GM23248 (cell line): Measurements from ENCODE around the gene MDGA2. TPM values are rescaled to one million over a fixed set of nuclear protein-coding genes. Genes with fewer than 3 reads are reported as not detected.

ENCODE experiments used
- DNase-seq: peaks from one replicate; pipeline ENCODE4 v3.0.0-alpha.2; 2015
- H2AFZ ChIP-seq: fragments of 200-600 bp; sonication (generic); 2 replicates; pipeline ENCODE4 v1.6.1; 2016; ENCODE audit warnings: antibody characterized with exemption
- H3F3A ChIP-seq: fragments of 200-600 bp; sonication (generic); 2 replicates; pipeline ENCODE4 v1.6.1; 2016; ENCODE audit warnings: mild to moderate bottlenecking, antibody characterized with exemption, mixed run types; ENCODE audit not compliant: insufficient read depth
- H3K27ac ChIP-seq: fragments of 200-600 bp; sonication (generic); 2 replicates; pipeline ENCODE4 v1.5.1; 2016; ENCODE audit warnings: mild to moderate bottlenecking
- H3K27me3 ChIP-seq: fragments of 200-600 bp; sonication (generic); replicated peaks from 2 replicates; pipeline ENCODE4 v1.6.1; 2016; ENCODE audit warnings: mild to moderate bottlenecking; ENCODE audit not compliant: insufficient read depth
- H3K36me3 ChIP-seq: fragments of 200-600 bp; sonication (generic); 2 replicates; pipeline ENCODE4 v1.6.1; 2016; ENCODE audit warnings: low read depth, mild to moderate bottlenecking
- H3K4me1 ChIP-seq: fragments of 200-600 bp; sonication (generic); 2 replicates; pipeline ENCODE4 v1.6.1; 2016; ENCODE audit warnings: mild to moderate bottlenecking; ENCODE audit not compliant: insufficient read depth
- H3K4me2 ChIP-seq: fragments of 200-600 bp; sonication (generic); one replicate; pipeline ENCODE4 v1.6.1; 2016; ENCODE audit warnings: mild to moderate bottlenecking; ENCODE audit not compliant: unreplicated experiment
- H3K4me3 ChIP-seq: fragments of 200-600 bp; sonication (generic); 2 replicates; pipeline ENCODE4 v1.5.1; 2016; ENCODE audit warnings: mild to moderate bottlenecking
- H3K79me2 ChIP-seq: fragments of 200-600 bp; sonication (generic); 2 replicates; pipeline ENCODE4 v1.6.1; 2016; ENCODE audit warnings: mild to moderate bottlenecking; ENCODE audit not compliant: insufficient read depth
- H3K9ac ChIP-seq: fragments of 200-600 bp; sonication (generic); 2 replicates; pipeline ENCODE4 v1.6.1; 2016; ENCODE audit warnings: mild to moderate bottlenecking
- H3K9me2 ChIP-seq: fragments of 200-600 bp; sonication (generic); 2 replicates; pipeline ENCODE4 v1.6.1; 2016; ENCODE audit warnings: mixed run types, mild to moderate bottlenecking, moderate library complexity; ENCODE audit not compliant: insufficient read depth
- H3K9me3 ChIP-seq: fragments of 200-600 bp; sonication (generic); one replicate; pipeline ENCODE4 v1.6.1; 2017; ENCODE audit warnings: low read depth
- H4K20me1 ChIP-seq: fragments of 200-600 bp; sonication (generic); 2 replicates; pipeline ENCODE4 v1.6.0; 2016; ENCODE audit not compliant: insufficient read depth
- EZH2 ChIP-seq: fragments of 200-600 bp; sonication (generic); IDR thresholded peaks from 2 replicates; pipeline ENCODE4 v1.6.1; 2018; ENCODE audit warnings: antibody characterized with exemption, mild to moderate bottlenecking; ENCODE audit not compliant: insufficient read depth, poor library complexity, severe bottlenecking
- EZH2phosphoT487 ChIP-seq: fragments of 200-600 bp; sonication (generic); IDR thresholded peaks from 2 replicates; pipeline ENCODE4 v1.6.1; 2018; ENCODE audit warnings: antibody characterized with exemption, moderate library complexity, mild to moderate bottlenecking, low read depth; ENCODE audit not compliant: insufficient read depth
- WGBS, 2 experiments: methylation state at CpG; one replicate each; pipeline ENCODE4 v1.1.6; 2015 to 2017; ENCODE audit warnings: low lambda C conversion rate in 2 of 2, low coverage in 1 of 2; ENCODE audit errors: missing lambda C conversion rate in 2 of 2; 5-methylcytosine and 5-hydroxymethylcytosine counted together
- in situ Hi-C: fragments of 300-500 bp; cut with MboI; formaldehyde crosslinking; loops from 2 replicates; pipeline ENCODE4 v1.15.0; 2020
- polyA plus RNA-seq: library from polyadenylated mRNA; unstranded; fragments of >200 nt; fragmentation: Nextera tagmentation; extraction: Ambion mirVana; gene quantifications from 2 replicates; pipeline ENCODE4 v1.2.1, GENCODE V29; 2016
- total RNA-seq: library from RNA; depleted of rRNA; stranded (reverse); fragments of >200 nt; shearing (Covaris generic); gene quantifications from 2 replicates; pipeline ENCODE4 v1.2.3, GENCODE V29; 2014

MDGA2 gene
- total and polyA plus RNA-seq, 2 experiments from 2014 or later = not detected

DNA sequence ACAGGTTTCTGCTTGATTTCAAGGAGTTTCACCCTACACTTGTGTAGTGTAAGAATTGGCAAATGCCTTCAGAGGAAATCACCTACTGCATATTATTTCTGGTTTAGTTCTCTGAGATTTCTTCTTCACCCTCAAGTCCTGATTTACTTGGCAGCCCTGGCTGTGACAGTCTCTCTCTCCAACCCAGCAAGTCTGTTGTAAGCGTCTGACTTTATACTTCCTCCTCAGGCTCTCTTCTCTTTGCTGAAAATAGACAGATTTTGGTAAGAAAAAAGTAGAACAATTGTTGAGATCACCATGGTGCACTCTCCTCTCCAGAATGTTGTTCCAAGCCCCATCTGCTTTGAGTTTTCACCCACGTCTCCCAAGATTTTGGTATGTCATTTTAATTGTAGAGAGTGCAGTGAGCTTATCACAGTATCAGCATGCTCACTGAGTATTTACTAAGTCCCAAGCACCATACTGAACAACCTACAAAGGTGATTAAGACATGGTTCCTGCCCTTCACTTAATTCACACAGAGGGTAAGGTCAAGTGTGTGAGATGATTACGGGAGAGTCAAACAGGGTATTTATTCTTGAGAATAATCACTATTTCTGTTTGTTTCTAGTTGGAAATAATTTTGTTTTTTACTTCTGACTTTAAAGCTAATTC lies 148.7 kb downstream of the MDGA2 start:
- H3K36me3 ChIP-seq = no peaks in the 10 kb centered on the region
- no peak overlapping the region for H3K9ac ChIP-seq
- no peaks in the 10 kb centered on the region for H3F3A ChIP-seq
- DNase-seq = no peak
- no peaks in the 10 kb centered on the region for H3K4me1 ChIP-seq
- H4K20me1 ChIP-seq = no peaks in the 10 kb centered on the region
- H3K27me3 ChIP-seq = no peaks in the 10 kb centered on the region
- H3K4me3 ChIP-seq = no peak overlapping the region
- in situ Hi-C loops = no loop called here
- TF ChIP-seq EZH2 (no peak), EZH2phosphoT487 (no peak)
- no peaks in the 10 kb centered on the region for H3K9me3 ChIP-seq
- H3K9me2 ChIP-seq = no peaks in the 10 kb centered on the region
- no peak overlapping the region for H3K4me2 ChIP-seq
- no peak overlapping the region for H3K27ac ChIP-seq
- H3K79me2 ChIP-seq = no peaks in the 10 kb centered on the region
- H2AFZ ChIP-seq = no peak overlapping the region
- 2 to 5% methylated on average over 3 of the region's 3 CpGs for WGBS, 2 experiments

DNA sequence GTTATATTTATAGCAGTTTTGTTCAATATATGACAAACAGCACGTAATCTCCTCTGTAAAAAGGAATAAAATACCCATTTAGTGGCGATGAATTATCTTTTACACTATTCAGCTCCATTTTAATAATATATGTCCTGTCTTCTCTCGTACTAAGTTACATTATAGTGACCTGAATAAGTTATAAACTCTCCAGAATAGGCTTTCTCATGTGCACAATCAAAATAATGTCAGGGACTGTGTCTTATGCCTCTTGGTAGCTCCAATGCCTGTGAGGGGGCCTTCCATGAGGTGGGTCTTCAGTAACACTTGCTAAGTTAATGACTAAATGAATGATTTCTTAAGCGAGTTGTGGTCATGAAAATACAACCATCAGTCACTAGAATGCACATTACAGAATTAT lies 150.9 kb downstream of the MDGA2 start:
- Histone ChIP-seq H3K27ac (no peak overlapping the region), H4K20me1 (no peaks in the 10 kb centered on the region), H3K4me3 (no peak overlapping the region), H3K36me3 (no peaks in the 10 kb centered on the region), H3K4me2 (no peak overlapping the region), H3K79me2 (no peaks in the 10 kb centered on the region), H3K4me1 (no peaks in the 10 kb centered on the region), H3F3A (no peaks in the 10 kb centered on the region), H3K9me3 (no peaks in the 10 kb centered on the region), H3K27me3 (no peaks in the 10 kb centered on the region), H3K9ac (no peak overlapping the region), H2AFZ (no peak overlapping the region), H3K9me2 (no peaks in the 10 kb centered on the region)
- in situ Hi-C loops = no loop called here
- TF ChIP-seq EZH2phosphoT487 (no peak), EZH2 (no peak)
- WGBS, 2 experiments = 1 to 8% methylated on average over 4 of the region's 4 CpGs
- no peak for DNase-seq

DNA sequence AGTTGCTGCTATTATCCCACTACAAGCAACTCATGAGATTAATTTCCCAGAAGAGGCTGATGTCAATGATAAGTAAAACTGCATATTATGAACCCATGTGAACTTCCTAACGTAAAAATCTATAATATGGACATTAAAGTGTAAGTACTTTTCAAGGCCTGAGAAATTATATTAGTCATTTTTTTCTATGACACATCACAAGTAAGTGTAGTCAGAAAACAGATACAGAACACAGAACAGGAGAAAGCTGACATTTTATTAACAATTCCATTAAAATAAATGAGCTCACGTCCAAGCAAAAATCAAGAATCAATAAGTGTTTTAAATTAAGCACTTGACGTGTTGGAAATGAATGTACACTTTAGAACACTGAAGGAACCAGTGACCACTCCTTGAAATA lies 155.0 kb downstream of the MDGA2 start:
- Histone ChIP-seq H3K9me2 (no peaks in the 10 kb centered on the region), H3K27me3 (no peaks in the 10 kb centered on the region), H3K79me2 (no peaks in the 10 kb centered on the region), H3K9ac (no peak overlapping the region), H3K9me3 (no peaks in the 10 kb centered on the region), H3K36me3 (no peaks in the 10 kb centered on the region), H4K20me1 (no peaks in the 10 kb centered on the region), H3K27ac (no peak overlapping the region), H3K4me3 (no peak overlapping the region), H3K4me2 (no peak overlapping the region), H2AFZ (no peak overlapping the region), H3F3A (no peaks in the 10 kb centered on the region), H3K4me1 (no peaks in the 10 kb centered on the region)
- 7 to 17% methylated on average over 3 of the region's 3 CpGs for WGBS, 2 experiments
- no peak for TF ChIP-seq EZH2phosphoT487
- TF ChIP-seq EZH2 = no peak
- no peak for DNase-seq
- in situ Hi-C loops = no loop called here

DNA sequence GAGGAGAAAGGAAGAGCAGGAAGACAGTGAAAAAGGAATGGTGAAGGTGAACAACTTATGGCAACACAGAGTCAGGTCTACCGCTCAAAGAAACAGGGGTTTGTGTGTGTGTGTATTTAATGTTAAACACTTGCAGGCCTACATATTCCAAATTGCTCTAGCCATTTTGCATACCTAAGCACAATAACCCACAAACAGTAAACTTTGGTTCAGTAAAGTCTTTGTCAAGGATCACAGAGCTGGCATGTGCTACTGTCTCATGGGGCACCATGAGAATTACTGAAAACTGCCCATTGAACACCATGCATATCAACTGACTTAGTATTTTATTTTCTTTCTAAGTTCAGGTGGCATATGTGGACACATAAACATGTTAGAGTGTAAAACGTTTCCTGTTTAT lies 163.6 kb downstream of the MDGA2 start:
- Histone ChIP-seq H3K4me2 (no peak overlapping the region), H3K4me1 (no peaks in the 10 kb centered on the region), H3K9me2 (no peaks in the 10 kb centered on the region), H3K9ac (no peak overlapping the region), H3K27me3 (no peaks in the 10 kb centered on the region), H3K27ac (no peak overlapping the region), H2AFZ (no peak overlapping the region), H3K9me3 (no peaks in the 10 kb centered on the region), H3F3A (no peaks in the 10 kb centered on the region), H3K79me2 (no peaks in the 10 kb centered on the region), H4K20me1 (no peaks in the 10 kb centered on the region), H3K36me3 (no peaks in the 10 kb centered on the region), H3K4me3 (no peak overlapping the region)
- 40 to 41% methylated on average over 2 of the region's 2 CpGs for WGBS, 2 experiments
- no peak for TF ChIP-seq EZH2phosphoT487
- no peak for TF ChIP-seq EZH2
- in situ Hi-C loops = no loop called here
- no peak for DNase-seq

DNA sequence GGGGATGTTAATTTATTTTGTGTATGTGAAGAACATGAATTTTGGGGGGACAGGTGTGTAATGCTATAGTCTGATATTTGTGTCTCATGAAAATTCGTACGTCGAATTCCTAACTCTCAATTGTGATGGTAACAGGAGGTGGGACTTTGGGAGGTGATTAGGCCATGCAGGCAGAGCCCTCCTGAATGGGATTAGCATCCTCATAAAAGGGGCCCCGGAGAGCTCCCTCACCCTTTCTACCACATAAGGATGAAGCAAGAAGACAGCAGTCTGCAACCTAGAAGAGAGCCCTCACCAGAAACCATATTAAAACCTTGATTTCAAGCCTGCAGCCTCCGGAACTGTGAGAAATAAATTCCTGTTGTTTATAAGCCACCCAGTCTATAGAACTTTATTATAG lies 165.4 kb downstream of the MDGA2 start:
- Histone ChIP-seq H3K4me3 (no peak overlapping the region), H3K36me3 (no peaks in the 10 kb centered on the region), H3K9me2 (no peaks in the 10 kb centered on the region), H3K9ac (no peak overlapping the region), H3K9me3 (no peaks in the 10 kb centered on the region), H3F3A (no peaks in the 10 kb centered on the region), H3K4me2 (no peak overlapping the region), H3K27ac (no peak overlapping the region), H3K79me2 (no peaks in the 10 kb centered on the region), H4K20me1 (no peaks in the 10 kb centered on the region), H2AFZ (no peak overlapping the region), H3K27me3 (no peaks in the 10 kb centered on the region), H3K4me1 (no peaks in the 10 kb centered on the region)
- in situ Hi-C loops = no loop called here
- no peak for DNase-seq
- TF ChIP-seq EZH2 (no peak), EZH2phosphoT487 (no peak)
- 47 to 53% methylated on average over 5 of the region's 5 CpGs for WGBS, 2 experiments
